GM21576 (cell line): ENCODE data around the gene MRO.
"Not testable (repeated sequence)": the region's sequence is repeated elsewhere in the genome, so short reads cannot be mapped to it uniquely, and the experiment has no call there.

ENCODE experiments used
- ATAC-seq: cut with Tn5 transposase; IDR thresholded peaks from one replicate; pipeline ENCODE4 v1.9.1; 2021; ENCODE audit warnings: mild to moderate bottlenecking, moderate library complexity; ENCODE audit not compliant: unreplicated experiment

Gene MRO

DNA sequence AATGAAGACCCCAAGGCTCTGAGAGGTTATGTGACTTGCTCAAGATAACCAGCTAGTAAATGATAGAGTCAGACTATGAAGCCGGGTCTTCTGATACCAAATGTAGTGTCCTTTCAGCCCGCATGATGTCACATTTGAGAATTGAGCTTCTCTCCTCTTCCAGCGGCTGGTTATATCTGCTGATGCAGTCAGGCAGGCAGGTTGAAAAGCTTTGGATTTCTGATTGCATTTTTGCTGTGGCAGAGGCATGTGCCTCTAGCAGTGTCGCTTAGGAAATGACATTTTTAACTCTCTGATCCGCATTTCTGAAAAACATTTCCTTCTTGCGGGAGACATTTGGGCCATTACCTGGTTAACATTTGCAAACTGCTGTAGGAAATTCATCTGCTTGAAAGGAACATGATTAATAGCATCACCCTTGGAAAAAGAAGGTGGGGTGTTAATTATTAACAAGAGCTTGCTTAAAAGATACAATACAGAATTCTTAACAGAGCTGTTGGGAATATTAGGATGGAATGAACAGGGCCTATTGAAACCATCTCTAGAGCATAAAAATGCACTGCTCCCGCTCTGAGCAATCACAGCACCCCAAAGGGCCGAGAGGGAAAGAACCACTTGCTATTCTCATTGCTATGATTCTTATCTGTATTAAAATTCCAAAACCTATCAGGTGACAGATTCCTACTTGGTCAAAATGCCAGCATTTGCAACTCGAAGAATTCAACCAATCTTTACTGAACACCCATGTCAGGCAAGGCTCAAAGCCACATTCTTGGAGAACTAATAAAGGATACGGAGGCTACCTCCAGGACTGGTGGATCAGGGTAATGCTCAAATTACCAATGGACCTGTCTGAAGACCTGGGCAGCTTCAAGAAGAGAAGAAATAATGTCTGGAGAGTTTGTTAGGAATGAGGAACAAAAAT, 25.9 kb downstream of the MRO start:
- ATAC-seq = no peak

DNA sequence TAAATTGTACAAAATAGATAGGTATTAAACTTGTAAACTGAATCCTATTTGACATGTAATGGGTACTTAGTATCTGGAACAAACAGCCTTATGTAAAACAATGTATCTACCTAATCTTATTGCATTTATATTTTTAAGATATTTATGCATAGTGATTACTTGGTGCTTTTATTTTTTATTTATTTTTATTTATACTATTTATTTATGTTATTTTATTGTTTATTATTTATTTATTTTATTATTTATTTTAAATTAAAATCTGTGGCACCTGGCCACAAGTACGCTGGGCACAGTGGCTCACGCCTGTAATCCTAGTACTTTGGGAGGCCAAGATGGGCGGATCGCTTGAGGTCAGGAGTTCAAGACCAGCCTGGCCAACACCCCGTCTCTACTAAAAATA, 26.9 kb downstream of the MRO start:
- ATAC-seq = no peak

DNA sequence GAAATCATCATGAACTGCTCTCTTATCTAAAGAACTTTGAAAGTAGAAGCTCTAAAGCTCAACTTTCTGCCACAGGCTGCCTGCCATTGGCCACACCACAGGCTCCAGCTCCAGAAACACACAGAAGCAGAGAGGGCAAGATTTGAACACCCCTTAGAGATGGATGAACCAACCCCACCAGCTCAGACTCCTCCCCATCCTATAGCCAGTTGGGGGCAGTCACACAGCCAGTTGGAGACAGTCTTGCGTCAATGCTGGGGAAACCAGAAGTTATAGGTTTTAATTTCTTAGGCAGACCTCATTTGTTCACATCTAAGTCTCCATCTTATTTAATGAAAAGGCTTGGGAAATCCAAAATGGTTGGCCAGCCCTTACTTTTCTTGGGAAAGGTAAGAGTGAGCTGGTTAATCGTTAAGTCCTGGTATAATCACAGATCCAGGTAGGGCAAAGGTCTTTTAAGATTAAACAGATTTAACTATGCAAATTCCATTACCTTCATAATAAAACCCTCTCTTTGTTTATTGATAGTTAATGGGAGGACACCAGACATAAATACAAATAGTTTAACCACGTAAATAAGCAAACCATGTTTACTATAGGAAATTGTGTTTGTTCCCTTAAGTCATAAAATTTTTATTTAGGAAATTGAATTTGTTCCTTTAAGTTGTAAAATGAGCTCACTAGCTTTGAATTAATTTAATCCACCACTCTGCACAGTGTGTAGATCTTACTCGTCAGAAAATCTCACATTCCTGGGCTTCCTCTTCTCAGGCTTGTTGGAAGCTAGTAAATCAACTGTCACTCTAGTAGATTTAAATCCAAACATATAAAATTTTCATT, 28.0 kb downstream of the MRO start:
- ATAC-seq = no peak

DNA sequence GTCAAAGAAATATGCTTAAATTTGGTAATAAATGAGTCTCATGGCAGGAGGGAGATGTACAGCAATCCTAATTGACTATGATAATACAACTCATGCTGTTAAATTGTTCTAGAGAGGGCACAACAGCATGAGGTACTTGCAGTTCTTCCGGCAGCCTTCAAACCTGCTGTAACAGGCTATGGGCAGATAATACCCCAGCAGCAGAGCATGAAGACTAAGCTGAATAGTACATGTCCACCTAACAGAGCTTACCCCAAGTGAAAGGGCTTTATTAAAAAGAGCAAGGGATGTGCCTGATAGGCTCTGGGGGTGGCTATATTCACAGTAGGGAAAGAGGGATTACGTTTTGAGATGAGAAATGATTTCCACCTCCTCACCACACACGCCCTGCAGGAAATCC, 28.9 kb downstream of the MRO start:
- ATAC-seq = no peak

DNA sequence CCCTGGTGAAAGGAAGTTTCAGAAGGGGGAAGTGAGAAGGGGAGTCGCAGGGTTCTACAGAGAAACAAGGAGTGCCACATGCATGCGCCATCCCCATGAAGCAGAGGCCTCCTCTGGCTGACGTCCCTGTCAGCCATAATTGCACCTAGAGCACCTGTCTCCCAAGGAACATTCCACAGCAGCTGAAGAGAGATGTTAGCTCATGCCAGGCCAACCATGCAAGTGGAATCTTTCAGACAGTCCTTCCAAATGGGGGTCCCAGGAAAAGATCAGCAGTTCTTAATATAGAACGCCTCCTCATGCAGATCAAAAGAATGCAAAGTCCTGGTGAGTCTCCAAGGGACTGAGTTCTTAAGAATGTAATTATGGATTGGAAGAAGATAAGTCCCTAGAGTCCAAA, 29.6 kb downstream of the MRO start:
- no peak for ATAC-seq

DNA sequence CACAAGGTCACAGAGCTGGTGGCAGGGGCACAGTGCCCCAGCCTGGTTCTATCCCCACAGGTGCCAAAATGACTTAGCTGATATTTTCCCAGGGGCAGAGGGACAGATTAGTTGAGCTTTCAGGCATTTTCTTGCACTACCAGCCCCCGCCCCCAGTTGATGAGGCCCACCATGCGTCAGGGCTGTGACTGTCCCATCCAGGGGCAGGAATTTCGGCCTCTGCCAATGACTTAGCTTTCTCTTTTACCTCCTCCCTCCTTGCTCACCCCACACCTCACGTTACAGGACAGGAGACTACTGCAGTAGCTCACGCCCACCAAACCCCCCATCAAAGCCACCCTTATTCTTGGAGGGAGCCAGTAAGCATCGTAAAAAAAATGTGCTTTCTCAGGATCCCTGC, 31.5 kb downstream of the MRO start:
- no peak for ATAC-seq

DNA sequence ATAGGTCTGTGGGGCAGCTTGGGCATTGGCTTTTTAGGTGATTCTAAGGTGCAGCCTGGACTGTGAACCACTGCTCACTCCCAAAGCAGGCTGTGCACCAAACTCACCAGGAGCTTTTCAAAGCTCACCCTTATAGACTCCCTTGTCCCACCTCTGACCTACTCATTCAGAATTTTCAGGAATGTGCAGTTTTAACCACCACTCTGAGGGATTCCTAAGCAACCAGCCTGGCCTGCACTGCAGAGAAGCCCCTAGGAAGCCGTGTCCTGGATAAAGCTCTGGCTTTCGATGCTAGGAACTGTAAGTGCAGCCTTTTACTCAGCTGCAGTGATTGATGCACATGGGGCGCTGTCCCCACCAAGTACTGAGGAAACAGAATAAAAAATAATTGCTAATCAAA, 33.0 kb downstream of the MRO start:
- no peak for ATAC-seq

DNA sequence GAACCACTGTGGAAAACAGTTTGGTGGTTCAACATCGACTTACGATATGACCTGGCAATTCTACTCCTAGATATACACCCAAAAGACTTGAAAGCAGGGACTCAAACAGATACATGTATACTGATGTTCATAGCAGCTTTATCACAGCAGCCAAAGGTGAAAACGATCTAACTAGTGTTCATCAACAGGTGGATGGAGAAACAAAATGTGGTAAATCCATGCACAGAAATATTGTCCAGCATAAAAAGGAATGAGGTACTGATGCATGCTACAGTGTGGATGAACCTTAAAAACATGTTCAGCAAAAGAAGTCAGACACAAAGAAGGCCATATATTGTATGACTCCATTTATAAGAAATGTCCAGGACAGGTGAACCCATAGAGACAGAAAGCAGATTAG, 36.3 kb downstream of the MRO start:
- no peak for ATAC-seq

DNA sequence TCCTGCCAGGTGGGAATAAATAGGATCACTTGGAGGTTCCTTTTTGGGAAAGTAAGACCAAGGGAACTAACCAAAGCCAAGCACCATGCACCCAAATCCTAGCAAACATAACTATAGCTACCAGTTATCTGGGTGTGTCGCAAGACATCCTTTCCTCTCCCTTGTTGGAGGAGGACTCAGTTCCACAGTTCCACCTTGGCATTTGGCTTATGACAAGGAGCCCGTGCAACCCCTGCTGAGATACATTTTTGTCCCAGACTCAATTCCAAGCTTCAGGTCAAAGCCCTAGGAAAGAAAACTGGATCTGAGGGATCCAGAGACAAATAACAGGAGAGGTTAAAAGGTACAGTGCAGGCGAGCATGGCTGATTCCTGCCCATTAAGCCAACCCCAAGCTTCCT, 40.8 kb downstream of the MRO start:
- ATAC-seq = not testable (repeated sequence)

DNA sequence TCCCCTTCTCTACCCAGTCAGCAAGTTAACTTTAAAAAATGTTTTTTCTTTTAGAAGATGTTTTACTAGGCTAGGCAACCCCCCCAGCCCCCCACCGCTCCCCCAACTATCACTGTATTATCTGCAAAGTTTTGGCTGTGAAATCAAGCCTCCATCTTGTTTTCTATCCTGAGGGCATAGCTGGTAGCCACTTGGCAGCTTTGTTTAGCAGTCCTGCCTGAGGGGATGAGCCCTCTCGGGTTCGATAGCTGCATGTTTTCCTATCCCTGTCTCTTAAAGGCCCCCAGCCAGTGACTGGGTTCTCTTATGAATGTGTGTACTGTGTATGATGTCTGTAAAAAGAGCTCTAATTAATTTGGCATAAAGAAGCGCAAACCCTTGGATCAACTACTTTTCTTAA, 43.4 kb downstream of the MRO start:
- ATAC-seq = no peak

DNA sequence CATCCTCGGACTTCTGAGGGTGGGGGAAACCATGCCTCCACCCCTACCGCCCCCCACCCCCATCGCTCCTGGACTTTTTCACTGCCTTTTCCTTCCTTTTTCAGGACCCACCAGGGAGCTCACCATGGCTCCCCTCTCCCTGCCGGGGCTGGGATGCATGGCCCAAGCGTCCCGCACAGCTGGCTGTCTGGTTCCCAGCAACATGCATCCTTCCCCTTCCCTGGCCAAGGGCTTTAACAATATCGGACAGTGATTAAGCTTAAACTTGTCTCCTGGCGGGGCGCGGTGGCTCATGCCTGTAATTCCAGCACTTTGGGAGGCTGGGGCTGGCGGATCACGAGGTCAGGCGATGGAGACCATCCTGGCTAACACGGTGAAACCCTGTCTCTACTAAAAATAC, 44.1 kb downstream of the MRO start:
- no peak for ATAC-seq

DNA sequence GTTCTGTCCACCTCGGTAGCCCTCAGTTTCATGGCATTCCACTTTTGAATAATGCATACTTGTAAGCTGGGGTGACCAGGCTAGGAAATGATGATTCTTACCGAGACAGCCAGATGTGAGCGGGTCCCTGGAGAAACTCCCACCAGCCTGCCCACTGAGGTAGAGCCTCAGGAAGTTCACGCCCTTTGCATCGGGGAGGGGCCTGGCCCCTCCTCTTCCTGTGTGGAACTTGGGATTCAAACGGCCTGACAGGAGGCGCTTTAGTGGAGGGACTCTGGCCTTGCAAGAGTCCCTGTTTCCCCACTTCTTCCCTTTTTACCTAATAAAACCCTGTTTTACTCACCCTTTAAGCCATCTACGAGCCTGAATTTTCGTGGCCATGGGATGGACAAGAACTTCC, 44.6 kb downstream of the MRO start:
- ATAC-seq = no peak

DNA sequence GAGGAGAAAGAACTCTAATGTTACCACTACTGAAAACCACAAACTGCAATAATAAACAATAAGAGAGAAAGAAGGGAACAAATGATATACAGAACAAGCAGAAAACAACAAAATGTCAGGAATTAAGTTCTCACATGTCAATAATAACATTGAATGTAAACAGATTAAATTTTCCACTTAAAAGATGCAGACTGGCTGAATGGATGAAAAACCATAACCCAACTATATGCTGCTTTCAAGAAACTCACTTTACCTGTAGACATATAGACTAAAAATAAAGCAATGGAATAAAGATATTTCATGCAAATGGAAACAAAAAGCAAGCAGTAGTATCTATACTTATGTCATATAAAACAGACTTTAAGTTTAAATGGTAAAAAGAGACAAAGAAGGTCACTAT, 50.4 kb downstream of the MRO start:
- ATAC-seq = no peak

DNA sequence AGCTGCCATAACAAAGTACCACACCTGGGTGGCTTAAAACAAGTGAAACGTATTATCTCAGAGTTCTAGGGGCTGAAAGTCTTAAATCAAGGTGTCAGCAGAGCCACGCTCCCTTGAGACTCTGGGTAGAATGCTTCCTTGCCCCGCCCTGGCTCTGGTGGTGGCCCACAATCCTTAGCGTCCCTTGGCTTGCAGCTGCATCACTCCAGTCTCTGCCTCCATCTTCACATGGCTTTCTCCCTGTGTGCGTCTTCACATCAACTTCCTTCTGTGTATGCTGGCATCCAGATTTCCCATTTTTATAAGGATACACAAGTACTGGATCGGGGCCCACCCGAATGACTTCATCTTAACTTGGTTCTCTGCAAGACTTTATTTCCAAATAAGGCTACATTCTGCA, 62.5 kb downstream of the MRO start:
- no peak for ATAC-seq

DNA sequence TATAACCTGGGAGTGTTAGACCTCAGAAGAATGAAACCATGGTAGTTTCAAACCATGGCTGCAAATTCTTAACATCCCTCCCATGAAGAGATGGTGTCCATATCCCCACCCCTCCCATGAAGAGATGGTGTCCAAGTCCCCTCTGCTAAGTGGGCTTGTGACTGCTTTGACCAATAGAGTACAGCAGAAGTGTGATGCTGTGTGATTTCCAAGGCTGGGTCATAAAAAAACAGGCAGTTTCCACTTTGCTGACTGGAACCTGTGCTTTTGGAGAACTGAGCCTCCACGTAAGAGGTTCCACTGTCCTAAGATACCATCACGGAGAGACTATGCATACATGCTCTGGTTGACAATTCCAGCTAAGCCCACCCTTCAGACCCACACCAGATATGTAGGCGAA, 65.5 kb downstream of the MRO start:
- no peak for ATAC-seq

DNA sequence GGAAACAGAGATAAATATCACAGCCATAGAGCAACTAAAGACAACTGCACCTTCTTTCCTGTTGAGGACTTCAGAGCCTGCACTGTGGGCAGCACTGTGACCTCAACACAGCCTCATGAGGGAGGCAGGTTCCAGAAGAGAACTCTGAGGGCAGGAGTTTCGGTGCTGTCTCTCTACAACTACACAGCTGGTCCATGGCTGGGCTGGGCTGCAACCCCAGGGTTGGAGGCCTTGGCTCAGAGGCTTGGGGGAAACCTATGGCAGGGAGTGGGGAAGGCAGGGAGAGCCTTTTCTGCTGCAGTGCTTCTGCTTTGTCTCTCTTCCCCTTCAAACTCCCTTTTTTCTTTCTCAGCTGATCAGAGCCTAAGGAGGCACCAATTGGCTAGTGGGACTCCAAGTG, 66.5 kb downstream of the MRO start:
- no peak for ATAC-seq

DNA sequence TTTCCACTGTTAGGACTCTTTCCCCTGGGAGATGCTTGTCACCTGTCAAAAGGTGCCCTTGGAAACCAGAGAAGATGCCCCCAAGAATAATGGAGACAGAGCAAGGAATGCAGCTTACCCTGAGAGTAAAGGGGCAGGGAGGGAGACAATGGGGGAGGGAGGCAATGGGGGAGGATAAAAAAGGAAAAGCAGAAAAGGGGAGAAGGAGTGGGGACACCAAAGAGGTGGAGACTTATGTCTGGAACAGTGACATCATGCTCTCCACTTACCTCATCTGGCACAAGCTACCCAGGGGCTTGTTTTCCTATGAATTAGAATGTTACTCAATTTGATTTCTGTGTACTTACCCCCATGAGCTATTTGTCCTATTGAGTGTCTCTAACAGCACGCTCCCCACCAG, 67.9 kb downstream of the MRO start:
- no peak for ATAC-seq

DNA sequence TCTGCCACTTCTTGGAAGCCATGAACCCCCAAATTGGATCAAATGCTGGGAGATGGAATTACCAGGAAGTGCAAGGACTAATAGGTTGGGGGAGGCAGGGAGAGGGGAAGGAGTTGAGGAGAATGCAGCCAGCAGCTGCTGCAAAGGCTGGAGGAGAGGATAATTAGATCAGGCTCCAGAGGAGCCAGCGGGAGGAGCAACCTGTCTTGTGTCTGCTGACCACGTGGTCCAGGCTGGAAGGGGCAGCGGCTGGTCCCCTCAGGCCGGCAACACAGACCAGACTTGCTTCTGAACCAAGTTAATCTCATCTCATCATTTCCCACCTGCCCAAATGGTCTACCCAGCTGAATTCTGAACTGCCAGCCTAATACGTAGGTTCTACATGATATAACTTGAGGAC, 68.3 kb downstream of the MRO start:
- ATAC-seq = no peak

DNA sequence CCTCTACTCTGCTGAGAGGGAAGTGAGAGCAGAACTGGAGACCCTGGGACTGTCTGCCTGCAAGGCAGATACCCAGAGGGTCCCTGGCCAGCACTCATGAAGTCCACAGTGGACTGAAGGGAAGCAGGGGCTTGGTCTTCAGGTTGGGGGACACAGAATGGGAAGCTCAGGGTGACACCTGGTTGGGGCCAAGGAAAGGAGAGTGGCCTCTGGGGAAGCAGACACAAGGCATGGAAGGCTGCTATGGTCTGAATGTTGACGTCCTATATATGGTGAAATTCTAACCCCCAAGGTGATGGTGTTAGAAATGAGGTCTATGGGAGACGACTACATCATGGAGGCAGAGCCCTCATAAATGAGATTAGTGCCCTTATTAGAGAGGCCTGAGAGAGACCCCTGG, 69.3 kb downstream of the MRO start:
- no peak for ATAC-seq

DNA sequence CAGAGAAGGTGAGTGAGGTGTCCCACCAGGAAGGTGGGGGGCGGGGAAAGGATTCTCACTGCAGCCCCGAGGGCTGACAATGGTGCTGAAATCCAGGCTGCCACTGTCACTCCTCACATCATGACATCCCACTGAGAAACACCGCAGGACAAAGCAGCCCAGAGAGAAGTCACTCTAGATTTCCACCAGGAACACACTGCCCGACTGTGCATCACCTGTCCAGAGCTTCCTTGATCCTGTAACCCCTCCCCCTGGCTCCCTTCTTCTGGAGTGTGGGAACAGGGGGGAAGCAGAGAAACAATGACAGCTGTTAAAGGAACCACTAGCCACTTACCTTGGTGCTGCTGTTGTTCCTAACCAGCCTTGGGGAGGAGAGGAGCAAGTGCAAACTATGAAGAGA, 69.9 kb downstream of the MRO start:
- no peak for ATAC-seq

DNA sequence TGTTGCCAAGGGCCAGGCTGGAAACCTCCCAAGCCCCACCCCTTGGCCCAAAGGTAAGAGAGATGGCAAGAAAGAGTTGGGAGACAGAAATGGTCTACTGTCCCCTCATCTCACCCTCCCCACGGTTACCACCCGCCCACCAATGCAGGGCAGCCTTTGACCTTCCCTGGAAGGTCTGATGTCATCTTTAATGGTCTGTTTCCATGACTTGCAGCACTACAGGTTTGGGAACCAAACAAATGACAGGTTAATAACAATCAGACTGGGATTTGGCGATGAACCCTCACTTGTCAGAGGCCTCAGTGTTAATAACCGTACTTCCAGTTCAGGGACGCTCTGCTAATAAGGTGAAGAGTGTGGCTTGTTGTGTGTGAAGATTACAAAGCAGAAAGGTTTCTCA, 70.4 kb downstream of the MRO start:
- ATAC-seq = no peak
